IPS-20b (cell line): ENCODE data around the gene NHS.
A peak's percentile ranks its signal among the peaks of the same experiment; 100 is the strongest.

Source experiments
- H3K27ac ChIP-seq: one replicate; pipeline ENCODE4 v1.5.1; 2013; ENCODE audit warnings: low read length
- H3K27me3 ChIP-seq: 2 replicates; pipeline ENCODE4 v1.6.1; 2013; ENCODE audit warnings: mild to moderate bottlenecking, low read length, inconsistent platforms; ENCODE audit not compliant: insufficient read depth
- H3K36me3 ChIP-seq: 2 replicates; pipeline ENCODE4 v1.6.1; 2013; ENCODE audit warnings: low read depth, mild to moderate bottlenecking, inconsistent platforms, low read length, moderate library complexity; ENCODE audit not compliant: insufficient read depth
- H3K4me1 ChIP-seq: 2 replicates; pipeline ENCODE4 v1.6.1; 2013; ENCODE audit warnings: mild to moderate bottlenecking, control low read depth, inconsistent platforms, low read length, moderate library complexity; ENCODE audit not compliant: insufficient read depth
- H3K4me3 ChIP-seq: 2 replicates; pipeline ENCODE4 v1.5.1; 2013; ENCODE audit warnings: mild to moderate bottlenecking, low read length, inconsistent platforms
- H3K9ac ChIP-seq: 2 replicates; pipeline ENCODE4 v1.6.1; 2013; ENCODE audit warnings: low read depth, mild to moderate bottlenecking, inconsistent platforms, low read length, moderate library complexity
- H3K9me3 ChIP-seq: 2 replicates; pipeline ENCODE4 v1.6.1; 2013; ENCODE audit warnings: mild to moderate bottlenecking, low read depth, low read length, inconsistent platforms; ENCODE audit not compliant: insufficient read depth

NHS gene

DNA sequence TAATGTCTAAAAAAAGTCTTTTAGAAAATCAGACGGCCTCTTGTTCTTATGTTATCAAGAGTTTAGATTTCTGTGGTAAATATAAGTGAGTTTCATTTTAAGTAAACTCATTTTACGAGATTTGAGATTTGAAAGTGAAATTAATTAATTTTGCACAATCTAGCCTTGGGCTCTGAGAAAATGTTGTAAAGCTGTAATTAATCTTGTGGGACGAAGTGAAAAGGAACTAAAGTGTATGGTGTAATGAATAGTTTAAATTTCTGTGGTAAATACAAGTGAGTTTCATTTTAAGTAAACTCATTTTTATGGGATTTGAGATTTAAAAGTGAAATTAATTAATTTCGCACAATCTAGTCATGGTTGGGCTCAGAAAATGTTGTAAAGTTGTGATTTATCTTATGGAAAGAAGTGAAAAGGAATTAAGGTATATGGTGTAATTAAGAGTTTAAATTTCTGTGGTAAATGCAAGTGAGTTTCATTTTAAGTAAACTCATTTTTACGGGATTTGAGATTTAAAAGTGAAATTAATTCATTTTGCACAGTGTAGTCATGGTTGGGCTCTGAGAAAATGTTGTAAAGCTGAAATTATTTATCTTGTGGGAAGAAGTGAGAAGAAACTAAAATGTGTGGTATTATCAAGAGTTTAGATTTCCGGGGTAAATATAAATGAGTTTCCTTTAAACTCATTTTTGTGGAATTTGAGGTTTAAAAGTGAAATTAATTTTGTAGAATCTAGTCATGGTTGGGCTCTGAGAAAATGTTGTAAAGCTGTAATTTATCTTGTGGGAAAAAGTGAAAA lies 363.9 kb downstream of the NHS start:
- Histone ChIP-seq H3K27me3 (peaks cover 36% of the 10 kb centered on the region), H3K4me1 (no peaks in the 10 kb centered on the region), H3K4me3 (peak overlapping the region; percentile 69; the same call in 1 of the 2 replicates), H3K9me3 (no peaks in the 10 kb centered on the region), H3K9ac (no peak overlapping the region), H3K36me3 (no peaks in the 10 kb centered on the region), H3K27ac (no peak overlapping the region)

- peaks cover 36% of the 10 kb centered on the region for H3K27me3 ChIP-seq
- H3K4me1 ChIP-seq, result no peaks in the 10 kb centered on the region
- H3K4me3 ChIP-seq, result no peak overlapping the region
- no peak overlapping the region for H3K27ac ChIP-seq
- no peaks in the 10 kb centered on the region for H3K9me3 ChIP-seq
- no peaks in the 10 kb centered on the region for H3K36me3 ChIP-seq
- no peak overlapping the region for H3K9ac ChIP-seq
Measured at GRCh38 chrX:17740137-17741122, 365.4 kb downstream of the NHS start.

- no peak overlapping the region for H3K9ac ChIP-seq
- H3K36me3 ChIP-seq, result no peaks in the 10 kb centered on the region
- peaks cover 36% of the 10 kb centered on the region for H3K27me3 ChIP-seq
- no peaks in the 10 kb centered on the region for H3K4me1 ChIP-seq
- no peak overlapping the region for H3K4me3 ChIP-seq
- H3K27ac ChIP-seq, result no peak overlapping the region
- H3K9me3 ChIP-seq, result no peaks in the 10 kb centered on the region
Measured at GRCh38 chrX:17741123-17741511, 366.1 kb downstream of the NHS start.

GRCh38 chrX:17743913-17744312 lies 368.9 kb downstream of the NHS start:
- Histone ChIP-seq H3K9ac (no peak overlapping the region), H3K27me3 (peaks cover 21% of the 10 kb centered on the region), H3K36me3 (no peaks in the 10 kb centered on the region), H3K4me3 (no peak overlapping the region), H3K27ac (no peak overlapping the region), H3K4me1 (no peaks in the 10 kb centered on the region), H3K9me3 (no peaks in the 10 kb centered on the region)

- Histone ChIP-seq H3K27ac (no peak overlapping the region), H3K27me3 (peaks cover 10% of the 10 kb centered on the region), H3K9ac (no peak overlapping the region), H3K36me3 (no peaks in the 10 kb centered on the region), H3K4me3 (no peak overlapping the region), H3K9me3 (no peaks in the 10 kb centered on the region), H3K4me1 (no peaks in the 10 kb centered on the region)
Measured at GRCh38 chrX:17744896-17745523, 370.0 kb downstream of the NHS start.

GRCh38 chrX:17747692-17748091 lies 372.7 kb downstream of the NHS start:
- H3K4me1 ChIP-seq, result no peaks in the 10 kb centered on the region

DNA sequence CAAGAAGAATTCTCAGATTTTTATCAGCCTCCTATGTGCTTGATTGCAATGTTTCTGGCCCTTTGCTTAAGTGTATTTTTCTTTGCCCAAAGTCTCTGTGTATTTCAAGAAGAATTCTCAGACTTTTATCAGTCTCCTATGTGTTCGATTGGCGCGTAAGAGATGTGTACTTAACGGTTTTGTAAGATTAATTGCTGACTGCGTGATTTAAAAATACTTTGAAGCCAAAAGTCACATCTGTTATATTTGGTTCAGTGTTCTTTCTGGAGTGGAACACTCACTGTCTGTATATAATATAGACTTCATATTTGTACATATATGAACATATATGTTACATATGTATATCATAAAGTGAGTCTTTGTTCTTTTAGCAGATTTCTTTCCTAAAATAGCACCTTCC lies 373.7 kb downstream of the NHS start:
- H3K36me3 ChIP-seq, result no peaks in the 10 kb centered on the region
- H3K9me3 ChIP-seq, result no peaks in the 10 kb centered on the region
- no peak overlapping the region for H3K27ac ChIP-seq
- H3K4me3 ChIP-seq, result no peak overlapping the region
- H3K9ac ChIP-seq, result no peak overlapping the region
- H3K27me3 ChIP-seq, result no peaks in the 10 kb centered on the region
- H3K4me1 ChIP-seq, result no peaks in the 10 kb centered on the region

More at GRCh38 chrX:17747692-17748091, 372.7 kb downstream of the NHS start:
- Histone ChIP-seq H3K27ac (no peak overlapping the region), H3K36me3 (no peaks in the 10 kb centered on the region), H3K4me3 (no peak overlapping the region), H3K9ac (no peak overlapping the region), H3K27me3 (no peaks in the 10 kb centered on the region), H3K9me3 (no peaks in the 10 kb centered on the region)

DNA sequence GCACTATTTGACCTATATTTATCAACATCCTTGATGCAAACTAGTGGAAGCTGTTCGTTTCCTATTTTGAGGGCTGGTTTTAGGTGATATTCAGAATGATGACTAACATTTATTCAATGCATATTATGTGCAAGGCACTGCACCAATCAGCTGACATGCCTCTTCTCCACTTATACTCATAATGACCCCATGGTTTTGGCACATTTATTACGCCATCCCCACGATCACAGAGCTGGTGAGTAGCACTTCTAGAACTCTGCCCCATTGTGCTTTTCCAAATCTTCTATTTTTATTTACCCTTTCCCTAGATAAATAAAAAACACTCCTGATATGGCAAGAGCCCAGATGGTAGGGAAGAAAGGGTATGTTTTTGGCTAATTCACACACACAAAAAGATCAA lies 375.4 kb downstream of the NHS start:
- Histone ChIP-seq H3K4me3 (no peak overlapping the region), H3K27ac (no peak overlapping the region), H3K4me1 (no peaks in the 10 kb centered on the region), H3K27me3 (no peaks in the 10 kb centered on the region), H3K36me3 (no peaks in the 10 kb centered on the region), H3K9ac (no peak overlapping the region), H3K9me3 (no peaks in the 10 kb centered on the region)

- Histone ChIP-seq H3K27me3 (no peaks in the 10 kb centered on the region), H3K27ac (no peak overlapping the region), H3K4me1 (no peaks in the 10 kb centered on the region), H3K4me3 (no peak overlapping the region), H3K9ac (no peak overlapping the region), H3K36me3 (no peaks in the 10 kb centered on the region), H3K9me3 (no peaks in the 10 kb centered on the region)
Measured at GRCh38 chrX:17758382-17758781, 383.4 kb downstream of the NHS start.

DNA sequence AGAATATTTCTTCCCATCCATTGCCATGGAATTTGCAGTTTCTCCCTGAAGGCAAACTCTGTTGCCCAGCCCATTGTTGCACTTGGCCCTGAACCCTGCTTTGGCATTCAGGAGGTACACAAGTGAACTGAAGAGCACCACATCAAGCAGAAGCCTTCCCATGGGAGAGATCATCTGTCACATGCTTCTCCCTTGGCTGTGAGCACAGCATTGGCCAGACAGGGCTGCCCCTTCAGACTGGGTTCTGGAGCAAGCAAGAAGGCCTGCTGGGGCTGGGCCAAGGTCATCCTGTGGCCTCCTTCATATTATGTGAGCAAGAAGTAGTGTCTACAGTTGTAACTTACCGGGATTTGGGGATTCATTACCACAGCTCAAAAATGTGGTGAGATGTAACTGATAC lies 385.0 kb downstream of the NHS start:
- no peak overlapping the region for H3K27ac ChIP-seq
- H3K9ac ChIP-seq, result no peak overlapping the region
- H3K9me3 ChIP-seq, result no peaks in the 10 kb centered on the region
- no peak overlapping the region for H3K4me3 ChIP-seq
- H3K36me3 ChIP-seq, result no peaks in the 10 kb centered on the region
- no peaks in the 10 kb centered on the region for H3K27me3 ChIP-seq
- H3K4me1 ChIP-seq, result no peaks in the 10 kb centered on the region

GRCh38 chrX:17767734-17768133 lies 392.7 kb downstream of the NHS start:
- Histone ChIP-seq H3K9ac (no peak overlapping the region), H3K4me3 (no peak overlapping the region), H3K36me3 (no peaks in the 10 kb centered on the region), H3K4me1 (no peaks in the 10 kb centered on the region), H3K9me3 (no peaks in the 10 kb centered on the region), H3K27ac (no peak overlapping the region), H3K27me3 (peaks cover 22% of the 10 kb centered on the region)
